H7 (cell line): ENCODE results near the gene PEX7. TPM values are rescaled to one million over a fixed set of nuclear protein-coding genes. Genes with fewer than 3 reads are reported as not detected.
"Not testable (repeated sequence)": the region's sequence is repeated elsewhere in the genome, so short reads cannot be mapped to it uniquely, and the experiment has no call there.

Source experiments
- DNase-seq: peaks from one replicate; pipeline ENCODE4 v3.0.0; 2012
- H3K27me3 ChIP-seq: 2 replicates; pipeline ENCODE4 v1.6.0; 2011; ENCODE audit warnings: mild to moderate bottlenecking, low read length; ENCODE audit not compliant: control insufficient read depth, insufficient read depth
- H3K36me3 ChIP-seq: replicated peaks from 2 replicates; pipeline ENCODE4 v1.5.1; 2011; ENCODE audit warnings: low read length; ENCODE audit not compliant: control insufficient read depth, insufficient read depth
- H3K4me3 ChIP-seq: 2 replicates; pipeline ENCODE4 v1.5.1; 2011; ENCODE audit warnings: low read depth, mild to moderate bottlenecking, control low read depth, low read length, moderate library complexity; ENCODE audit not compliant: insufficient read depth
- total RNA-seq: library from RNA; depleted of rRNA; stranded (reverse); fragments of >200 nt; shearing (Covaris generic); gene quantifications from 2 replicates; pipeline ENCODE4 v1.2.3, GENCODE V29; 2014

Gene PEX7
- total RNA-seq, 1 experiment from 2014 or later, result 11.8 TPM

GRCh38 chr6:136784910-136785746 lies 37.3 kb upstream of the PEX7 start:
- Histone ChIP-seq H3K4me3 (no peak overlapping the region), H3K27me3 (peaks cover 4% of the 10 kb centered on the region), H3K36me3 (no peaks in the 10 kb centered on the region)
- DNase-seq, result no peak

- no peak for DNase-seq
- H3K27me3 ChIP-seq, result peaks cover 18% of the 10 kb centered on the region
- no peaks in the 10 kb centered on the region; the same call in 1 of the 2 replicates for H3K36me3 ChIP-seq
- H3K4me3 ChIP-seq, result no peak overlapping the region
Observed at GRCh38 chr6:136786658-136787057, 35.7 kb upstream of the PEX7 start.

GRCh38 chr6:136787726-136788068 lies 34.7 kb upstream of the PEX7 start:
- DNase-seq, result no peak
- Histone ChIP-seq H3K27me3 (peaks cover 27% of the 10 kb centered on the region), H3K4me3 (no peak overlapping the region), H3K36me3 (no peaks in the 10 kb centered on the region; the same call in 1 of the 2 replicates)

- H3K36me3 ChIP-seq, result no peaks in the 10 kb centered on the region; the same call in 1 of the 2 replicates
- no peak for DNase-seq
- H3K4me3 ChIP-seq, result no peak overlapping the region
- peaks cover 32% of the 10 kb centered on the region for H3K27me3 ChIP-seq
Observed at GRCh38 chr6:136788069-136788902, 34.1 kb upstream of the PEX7 start.

- not testable (repeated sequence) for DNase-seq, H3K4me3 ChIP-seq, H3K36me3 ChIP-seq
- peaks cover 34% of the 10 kb centered on the region for H3K27me3 ChIP-seq
Observed at GRCh38 chr6:136789440-136789839, 33.0 kb upstream of the PEX7 start.

- peaks cover 34% of the 10 kb centered on the region for H3K27me3 ChIP-seq
- DNase-seq, result no peak
- H3K4me3 ChIP-seq, result no peak overlapping the region
- H3K36me3 ChIP-seq, result no peaks in the 10 kb centered on the region; the same call in 1 of the 2 replicates
Observed at GRCh38 chr6:136790411-136791295, 31.7 kb upstream of the PEX7 start.

GRCh38 chr6:136791296-136792094 lies 30.9 kb upstream of the PEX7 start:
- peak; percentile 35 for DNase-seq
- Histone ChIP-seq H3K4me3 (peak overlapping the region; percentile 78), H3K27me3 (peaks cover 34% of the 10 kb centered on the region), H3K36me3 (no peaks in the 10 kb centered on the region; the same call in 1 of the 2 replicates)

GRCh38 chr6:136792095-136792409 lies 30.3 kb upstream of the PEX7 start:
- Histone ChIP-seq H3K27me3 (peaks cover 34% of the 10 kb centered on the region), H3K36me3 (no peaks in the 10 kb centered on the region; the same call in 1 of the 2 replicates), H3K4me3 (peak overlapping the region; percentile 78)
- no peak for DNase-seq

- peak; percentile 84 for DNase-seq
- Histone ChIP-seq H3K36me3 (no peaks in the 10 kb centered on the region; the same call in 1 of the 2 replicates), H3K4me3 (peak within 1 kb of the TSS; percentile 78), H3K27me3 (peaks cover 34% of the 10 kb centered on the region)
Observed at GRCh38 chr6:136792410-136793262, 29.8 kb upstream of the PEX7 start, which contains the start of gene MAP3K5. Gene MAP3K5, minus strand, starts transcription at chr6:136792477. Its CDS starts 320 bp downstream, at chr6:136792157.

- H3K4me3 ChIP-seq, result no peak overlapping the region; the same call in 1 of the 2 replicates
- H3K27me3 ChIP-seq, result peaks cover 34% of the 10 kb centered on the region
- no peak for DNase-seq
- H3K36me3 ChIP-seq, result no peaks in the 10 kb centered on the region; the same call in 1 of the 2 replicates
Observed at GRCh38 chr6:136793363-136793762, 29.0 kb upstream of the PEX7 start.

GRCh38 chr6:136795386-136795785 lies 27.0 kb upstream of the PEX7 start:
- DNase-seq, result no peak
- H3K4me3 ChIP-seq, result no peak overlapping the region
- no peaks in the 10 kb centered on the region; the same call in 1 of the 2 replicates for H3K36me3 ChIP-seq
- H3K27me3 ChIP-seq, result peaks cover 28% of the 10 kb centered on the region

GRCh38 chr6:136795996-136796395 lies 26.4 kb upstream of the PEX7 start:
- H3K36me3 ChIP-seq, result no peaks in the 10 kb centered on the region; the same call in 1 of the 2 replicates
- no peak for DNase-seq

GRCh38 chr6:136798044-136798443 lies 24.3 kb upstream of the PEX7 start:
- DNase-seq, result no peak
- Histone ChIP-seq H3K4me3 (no peak overlapping the region), H3K27me3 (peaks cover 3% of the 10 kb centered on the region)

More at GRCh38 chr6:136795996-136796395, 26.4 kb upstream of the PEX7 start:
- peaks cover 22% of the 10 kb centered on the region for H3K27me3 ChIP-seq
- H3K4me3 ChIP-seq, result no peak overlapping the region

More at GRCh38 chr6:136798044-136798443, 24.3 kb upstream of the PEX7 start:
- no peaks in the 10 kb centered on the region for H3K36me3 ChIP-seq
